ENCODE data around the gene CCSER1.
"Not testable (repeated sequence)": the region's sequence is repeated elsewhere in the genome, so short reads cannot be mapped to it uniquely, and the experiment has no call there.

CCSER1 gene

DNA sequence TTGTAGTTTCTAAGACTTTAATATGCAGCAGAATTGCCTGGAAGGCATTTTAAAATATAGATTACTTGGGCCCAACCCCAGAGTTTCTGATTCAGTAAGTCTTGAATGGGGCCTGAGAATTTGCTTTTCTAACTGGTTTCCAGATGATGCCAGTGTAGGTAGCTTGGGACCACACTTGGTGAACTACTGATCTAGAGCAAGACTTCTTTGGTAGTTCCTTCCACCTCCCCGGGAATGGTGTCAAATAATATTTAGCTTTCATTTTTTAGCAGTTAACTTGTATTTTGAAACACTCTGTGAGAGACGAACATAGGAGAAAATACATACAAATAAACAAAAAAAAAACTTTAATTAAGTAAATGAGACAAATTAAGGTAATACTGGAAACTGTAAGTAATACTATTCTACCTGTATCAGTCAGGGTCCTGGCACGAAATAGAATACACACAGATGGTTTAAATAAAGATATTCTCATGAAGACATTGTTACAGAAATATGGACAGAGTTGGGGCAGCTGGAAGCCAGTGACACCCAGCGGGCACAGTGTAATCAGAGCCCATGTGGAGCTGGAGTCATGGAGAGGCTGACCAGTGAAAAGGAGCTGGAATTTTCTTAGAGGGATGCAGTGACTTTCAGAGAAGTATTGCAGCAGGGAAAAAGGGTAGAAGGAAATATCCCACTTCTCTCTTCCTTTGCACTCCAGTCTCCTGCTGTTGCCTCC lies 905.7 kb downstream of the CCSER1 start:
- no peak for DNase-seq (ENCODE audit: low read depth, low spot score)

- DNase-seq (ENCODE audit: low read depth, low spot score) = no peak
Measured at GRCh38 chr4:91035276-91035675, 908.1 kb downstream of the CCSER1 start.

DNA sequence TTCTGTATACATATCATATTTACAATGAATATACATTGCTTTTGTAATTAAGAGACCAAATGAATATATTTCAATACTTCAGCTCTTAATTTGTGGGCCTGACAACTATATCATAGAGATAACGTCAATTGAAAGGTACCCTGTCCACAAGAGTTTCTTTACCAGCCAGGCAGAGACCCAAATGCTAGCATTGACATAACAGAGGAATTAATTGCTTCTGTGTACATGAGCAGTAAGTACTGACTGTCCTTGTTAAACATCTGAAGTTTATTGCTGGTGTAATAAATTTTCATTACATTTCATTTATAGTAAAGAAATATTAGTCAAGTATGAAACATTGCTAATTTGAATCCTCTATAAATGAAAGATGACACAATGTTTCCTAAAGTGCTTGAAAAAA lies 910.8 kb downstream of the CCSER1 start:
- DNase-seq (ENCODE audit: low read depth, low spot score) = no peak

DNA sequence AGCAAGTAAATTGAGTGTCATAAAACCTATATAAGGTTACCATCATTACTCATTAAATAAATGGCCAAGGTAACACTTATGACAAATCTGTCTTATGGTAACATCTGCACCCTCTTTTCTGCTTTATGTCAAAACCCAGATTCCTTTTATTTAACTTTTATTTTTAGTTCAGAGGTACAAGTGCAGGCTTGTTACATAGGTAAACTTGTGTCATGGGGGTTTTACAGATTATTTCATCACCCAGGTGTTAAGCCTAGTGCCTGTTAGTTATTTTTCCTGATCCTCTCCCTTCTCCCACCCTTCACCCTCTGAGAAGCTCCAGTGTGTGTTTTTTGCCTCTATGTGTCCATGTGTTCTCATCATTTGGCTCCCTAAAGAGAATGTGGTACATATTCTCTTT lies 930.7 kb downstream of the CCSER1 start:
- DNase-seq (ENCODE audit: low read depth, low spot score) = no peak

DNA sequence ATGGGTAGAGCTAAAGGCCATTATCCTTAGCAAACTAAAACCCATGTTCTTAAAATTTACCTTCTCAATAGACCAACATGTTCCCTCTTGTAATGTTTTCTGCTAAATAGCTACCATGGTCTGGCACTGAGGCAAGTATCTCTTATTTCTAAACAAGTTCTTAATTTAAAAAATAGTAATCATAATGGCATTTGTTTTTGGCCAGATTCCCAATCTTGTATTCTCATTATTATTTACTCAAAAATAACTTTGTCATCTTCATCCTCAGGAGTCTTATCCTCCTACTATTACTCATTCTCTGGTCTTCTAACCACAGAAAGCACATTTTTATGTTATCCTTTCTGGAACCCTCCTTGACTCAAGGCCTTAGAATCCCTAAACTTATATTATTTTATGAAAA lies 931.2 kb downstream of the CCSER1 start:
- no peak for DNase-seq (ENCODE audit: low read depth, low spot score)

GRCh38 chr4:91064157-91064853 lies 937.1 kb downstream of the CCSER1 start:
- DNase-seq (ENCODE audit: low read depth, low spot score) = no peak

DNA sequence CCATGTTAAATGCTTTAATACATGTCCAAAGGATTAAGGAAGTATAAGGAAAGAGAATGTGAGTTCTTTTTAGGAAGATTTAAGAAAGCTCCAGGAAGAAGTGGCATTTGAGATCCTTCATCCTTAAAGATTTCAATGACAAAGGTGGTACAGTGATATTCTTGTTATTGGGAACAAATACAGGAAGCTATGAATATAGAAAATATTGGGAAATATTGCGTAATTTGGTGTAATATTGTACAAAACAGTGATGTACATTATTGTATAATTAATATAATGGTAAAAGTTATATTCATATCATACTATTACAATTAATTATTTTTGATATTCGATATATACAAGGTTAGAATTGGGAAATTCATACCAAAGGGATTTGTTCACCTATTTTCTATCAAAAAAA lies 937.9 kb downstream of the CCSER1 start:
- no peak for DNase-seq (ENCODE audit: low read depth, low spot score)

- no peak for DNase-seq (ENCODE audit: low read depth, low spot score)
Measured at GRCh38 chr4:91070736-91071135, 943.5 kb downstream of the CCSER1 start.

DNA sequence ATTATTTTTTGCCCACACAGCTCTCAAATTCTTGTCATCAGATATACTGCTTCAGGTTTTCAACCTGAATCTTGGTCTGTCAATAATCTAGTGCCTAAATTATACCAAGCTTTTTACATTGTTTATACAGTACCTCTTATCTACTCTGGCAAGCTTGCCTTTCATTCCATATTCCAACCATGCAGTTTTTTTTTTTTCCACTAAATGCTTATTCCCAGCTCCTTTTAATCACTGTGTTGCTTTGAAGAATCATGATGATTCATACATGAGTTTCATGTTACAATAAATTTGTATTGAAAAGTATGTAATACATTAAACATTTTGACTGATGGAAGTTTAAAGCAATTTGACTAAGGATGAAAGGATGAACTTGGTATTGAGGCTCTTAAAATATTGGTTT lies 949.0 kb downstream of the CCSER1 start:
- DNase-seq (ENCODE audit: low read depth, low spot score) = no peak

- DNase-seq (ENCODE audit: low read depth, low spot score) = no peak
Measured at GRCh38 chr4:91085961-91086360, 958.8 kb downstream of the CCSER1 start.

DNA sequence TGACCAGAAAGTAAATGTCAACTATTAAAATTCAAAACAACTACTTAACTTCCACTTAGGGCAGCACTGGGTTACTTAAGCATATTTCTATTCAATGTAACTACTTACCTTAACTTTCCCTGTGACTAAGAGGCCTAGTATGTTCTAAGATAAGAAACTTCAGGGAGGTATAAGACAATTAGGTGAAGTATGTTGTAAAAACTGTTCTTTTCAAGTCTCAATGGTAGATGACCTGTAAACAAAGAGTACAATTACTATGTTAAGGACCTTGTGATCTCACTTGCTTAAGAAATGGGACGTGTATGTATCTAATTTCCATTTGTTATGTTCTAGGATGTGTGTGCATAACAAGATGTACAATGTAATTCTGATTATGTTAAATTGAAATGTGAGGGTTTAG lies 960.5 kb downstream of the CCSER1 start:
- no peak for DNase-seq (ENCODE audit: low read depth, low spot score)

DNA sequence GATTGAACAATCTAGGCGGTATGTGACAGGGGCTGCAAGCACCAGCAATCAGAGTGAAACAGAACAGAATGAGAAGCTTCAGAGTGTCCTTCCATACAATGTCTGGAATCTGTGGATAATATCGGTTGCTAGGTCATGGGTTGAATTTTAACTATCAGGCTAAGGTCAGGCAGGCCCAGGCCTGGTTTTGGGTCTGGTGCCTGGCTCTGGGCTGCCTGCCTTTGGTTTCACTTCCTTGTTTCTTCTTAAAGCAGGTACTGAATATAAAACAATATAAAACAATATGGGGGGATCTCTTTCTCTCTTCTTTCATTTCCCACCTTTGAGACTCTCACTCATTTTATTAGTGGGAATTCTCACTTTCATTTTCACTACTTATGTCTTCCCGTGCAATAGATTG lies 962.0 kb downstream of the CCSER1 start:
- DNase-seq (ENCODE audit: low read depth, low spot score) = no peak

DNA sequence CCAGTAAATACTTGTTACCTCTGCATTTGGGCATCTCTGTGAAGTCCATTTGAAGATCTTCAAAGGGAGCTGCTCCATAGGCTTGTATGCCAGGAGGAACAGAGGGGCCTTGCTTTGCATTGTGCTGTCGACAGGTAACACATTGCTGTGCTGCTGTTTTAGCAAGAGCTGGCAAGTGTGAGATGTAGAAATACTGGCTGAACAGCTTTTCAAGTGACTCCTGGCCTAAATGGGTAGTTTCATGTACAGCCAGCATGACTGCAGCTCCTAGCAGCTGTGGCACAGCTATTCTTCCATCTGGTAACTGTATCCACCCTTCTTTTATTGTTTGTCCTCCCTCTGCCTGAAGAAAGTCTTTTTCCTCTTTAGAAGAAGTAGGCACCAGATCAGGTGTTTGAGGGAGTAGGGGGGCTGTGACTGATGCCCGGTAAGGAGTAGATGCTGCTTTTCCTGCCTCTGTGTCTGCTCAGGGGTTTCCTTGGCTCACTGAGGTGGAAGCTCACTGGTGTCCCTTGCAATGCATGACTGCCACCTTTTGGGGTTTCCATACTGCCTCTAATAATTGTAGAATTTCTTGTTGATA lies 965.3 kb downstream of the CCSER1 start:
- no peak for DNase-seq (ENCODE audit: low read depth, low spot score)

DNA sequence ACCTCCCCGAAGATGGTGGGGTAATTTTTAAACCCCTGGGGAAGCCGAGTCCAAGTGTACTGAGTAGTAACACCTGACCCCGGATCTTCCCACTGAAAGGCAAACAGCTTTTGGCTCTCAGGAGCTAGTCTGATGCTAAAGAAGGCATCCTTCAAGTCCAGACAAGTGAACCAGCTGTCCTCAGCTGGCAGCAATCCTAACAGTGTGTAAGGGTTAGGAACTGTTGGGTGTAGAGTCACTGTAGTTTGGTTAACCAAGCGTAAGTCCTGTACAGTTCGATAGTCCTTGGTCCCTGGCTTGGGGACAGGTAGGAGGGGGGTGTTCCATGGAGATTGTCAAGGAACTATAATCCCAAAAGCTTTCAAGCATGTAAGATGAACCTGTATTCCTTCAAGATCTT lies 967.0 kb downstream of the CCSER1 start:
- DNase-seq (ENCODE audit: low read depth, low spot score) = not testable (repeated sequence)

DNA sequence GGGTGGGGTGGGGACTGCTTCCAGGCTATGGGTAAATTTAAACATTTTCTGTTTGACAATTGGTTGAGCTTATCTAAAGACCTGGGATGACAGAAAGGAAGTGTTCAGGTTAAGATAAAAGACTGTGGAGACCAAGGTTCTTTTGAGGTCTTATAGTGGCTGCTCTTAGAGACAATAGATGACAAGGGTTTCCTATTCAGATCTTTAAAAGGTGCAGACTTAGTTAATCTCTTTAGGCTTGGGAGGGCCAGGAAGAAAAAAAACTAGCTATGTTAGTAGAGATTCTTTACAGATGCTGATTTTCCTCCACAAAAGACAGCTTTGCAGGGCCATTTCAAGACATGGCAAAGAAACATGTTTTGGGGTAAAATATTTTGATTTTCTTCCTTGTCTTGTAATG lies 972.5 kb downstream of the CCSER1 start:
- no peak for DNase-seq (ENCODE audit: low read depth, low spot score)

DNA sequence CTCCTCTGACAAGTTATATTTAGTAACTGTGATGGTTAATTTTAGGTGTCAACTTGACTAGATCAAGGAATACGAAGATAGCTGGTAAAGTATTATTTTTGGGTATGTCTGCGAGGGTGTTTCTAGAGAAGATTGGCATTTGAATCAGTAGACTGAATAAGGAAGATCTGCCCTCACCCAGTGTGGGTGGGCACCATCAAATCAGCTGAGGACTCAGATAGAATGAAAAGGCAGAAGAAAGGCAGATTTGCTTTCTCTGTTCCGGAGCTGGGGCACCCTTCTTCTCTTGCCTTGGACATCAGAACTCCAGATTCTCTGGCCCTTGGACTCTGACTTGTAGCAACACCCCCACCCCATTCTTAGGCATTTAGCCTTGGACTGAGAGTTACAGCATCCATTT lies 981.6 kb downstream of the CCSER1 start:
- DNase-seq (ENCODE audit: low read depth, low spot score) = no peak

GRCh38 chr4:91111556-91111955 lies 984.4 kb downstream of the CCSER1 start:
- no peak for DNase-seq (ENCODE audit: low read depth, low spot score)

GRCh38 chr4:91113130-91113706 lies 986.0 kb downstream of the CCSER1 start:
- no peak for DNase-seq (ENCODE audit: low read depth, low spot score)

DNA sequence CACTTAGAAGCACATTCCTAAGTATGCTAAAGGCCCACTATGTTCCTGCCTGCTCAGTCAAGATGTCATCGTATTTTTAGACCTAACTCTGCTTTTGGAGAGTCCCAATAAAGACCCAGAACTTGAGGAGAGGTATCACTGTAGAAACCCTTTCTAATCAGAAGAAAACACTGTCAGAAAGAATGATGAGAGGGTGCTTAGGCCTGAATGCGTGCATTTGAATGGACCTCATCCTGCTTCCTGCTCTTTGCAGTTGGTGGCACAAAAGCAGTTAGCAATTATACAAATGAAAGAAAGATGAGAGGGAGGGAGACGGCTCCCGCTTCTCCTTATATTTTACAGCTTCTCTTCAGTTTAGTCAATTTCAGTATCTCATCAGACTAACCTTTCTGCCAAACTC lies 987.2 kb downstream of the CCSER1 start:
- no peak for DNase-seq (ENCODE audit: low read depth, low spot score)

GRCh38 chr4:91116861-91117260 lies 989.7 kb downstream of the CCSER1 start:
- no peak for DNase-seq (ENCODE audit: low read depth, low spot score)

DNA sequence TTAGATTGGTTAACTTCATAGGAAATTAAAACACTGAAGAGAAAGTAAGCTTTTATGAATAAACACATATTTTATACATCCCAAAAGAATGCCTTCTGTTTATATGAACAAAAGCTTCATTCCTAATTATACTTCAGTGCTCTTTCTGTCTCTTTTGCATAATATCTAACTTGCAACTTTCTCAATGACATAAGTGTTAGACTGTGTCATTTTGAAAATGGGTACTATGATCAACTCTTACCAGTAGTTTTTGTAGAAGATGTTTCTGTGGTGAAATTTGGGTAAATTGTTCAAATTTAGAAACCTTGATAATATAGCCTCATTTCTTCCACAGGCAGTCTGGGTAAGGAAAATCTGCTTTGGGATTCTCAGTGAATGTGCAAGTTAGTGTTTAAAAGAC lies 991.4 kb downstream of the CCSER1 start:
- DNase-seq (ENCODE audit: low read depth, low spot score) = no peak

- no peak for DNase-seq (ENCODE audit: low read depth, low spot score)
Measured at GRCh38 chr4:91123742-91124141, 996.5 kb downstream of the CCSER1 start.

DNA sequence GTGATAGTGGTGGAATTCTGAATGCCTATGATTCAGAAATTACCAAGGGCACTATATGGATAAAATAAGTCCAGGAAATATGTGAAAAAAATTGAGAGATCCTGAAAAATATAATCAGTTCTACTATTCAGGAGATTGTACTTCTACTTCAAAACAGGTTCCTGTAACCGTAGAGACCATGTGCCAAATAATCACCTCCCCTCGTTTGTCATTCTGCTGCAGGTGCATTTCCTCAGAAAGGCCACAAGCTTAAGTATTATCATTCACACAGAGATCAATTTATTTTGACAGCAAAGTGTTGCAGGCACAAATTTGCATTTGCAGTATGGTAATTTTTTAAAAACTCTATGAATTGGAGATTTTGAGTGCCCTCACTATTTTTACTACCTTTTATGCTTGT lies 1000.0 kb downstream of the CCSER1 start:
- no peak for DNase-seq (ENCODE audit: low read depth, low spot score)
